ENCODE measurements around the gene STX10. TPM values are rescaled to one million over a fixed set of nuclear protein-coding genes. Genes with fewer than 3 reads are reported as not detected.

The STX10 gene
- total and polyA plus RNA-seq, 2 of the 4 experiments (the other 2 are of a cell fraction), result 64.9 to 82.0 TPM

DNA sequence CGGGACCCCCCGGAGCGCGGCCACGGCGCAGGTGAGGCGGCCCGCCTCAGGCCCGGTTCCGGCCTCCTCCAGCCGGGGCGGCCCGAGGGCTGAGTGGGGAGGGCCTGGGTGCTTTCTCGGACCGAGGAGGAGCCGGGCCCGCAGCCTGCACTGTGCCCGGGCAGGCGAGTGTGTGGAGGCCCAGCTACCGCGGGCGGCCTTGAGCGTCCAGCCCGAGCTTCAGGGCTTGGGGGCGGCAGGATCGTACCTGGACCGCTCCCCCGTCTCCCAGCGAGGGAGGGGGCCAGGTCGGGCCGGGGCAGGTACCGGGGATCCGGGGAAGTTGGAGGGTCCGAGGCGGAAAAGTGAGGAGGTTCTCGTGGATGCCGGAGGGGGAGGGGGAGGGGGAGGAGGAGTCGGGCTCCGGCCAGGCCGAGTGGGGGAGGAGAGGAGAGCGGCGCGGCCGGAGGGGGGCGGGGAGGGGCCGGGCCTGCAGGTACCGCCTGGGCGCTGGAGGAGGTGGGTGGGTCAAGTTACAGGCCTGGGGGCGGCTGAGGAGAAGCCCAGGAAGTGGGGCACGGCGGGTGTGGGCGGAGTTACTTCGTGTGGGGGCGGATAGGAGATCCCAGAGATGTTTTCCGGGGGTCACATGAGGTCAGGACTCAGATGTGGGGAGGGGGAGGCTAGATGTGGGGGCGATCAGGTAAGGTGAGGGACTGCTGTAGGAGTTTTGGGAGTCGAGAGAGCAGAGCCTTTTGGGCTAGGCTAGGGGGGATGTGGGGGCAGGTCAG, 31.6 kb downstream of the STX10 start:
- Histone ChIP-seq H3K23ac (ENCODE audit: low read depth, low read length) (peak overlapping the region; percentile 95; the same call in 1 of the 2 replicates), H3K4ac (ENCODE audit: low read depth, low read length) (peak overlapping the region; percentile 89), H3K4me3 (ENCODE audit: insufficient read depth, low read depth, low read length) (peak overlapping the region; percentile 99), H3K9me3 (ENCODE audit: control insufficient read depth, insufficient read depth, low read length) (no peaks in the 10 kb centered on the region), H4K5ac (ENCODE audit: low read depth, low read length) (peak overlapping the region; percentile 46; the same call in 1 of the 2 replicates), H4K91ac (ENCODE audit: insufficient read depth, low read depth, low read length) (peak overlapping the region; percentile 84), H3K14ac (replicated peaks; ENCODE audit: low read depth, low read length) (peak overlapping the region; percentile 89), H3K36me3 (ENCODE audit: control insufficient read depth, insufficient read depth, low read length) (peaks cover 9% of the 10 kb centered on the region), H4K20me1 (ENCODE audit: insufficient read depth, low read length) (peaks cover 48% of the 10 kb centered on the region), H2AFZ (replicated peaks; ENCODE audit: low read length, poor library complexity) (peak overlapping the region; percentile 87), H3K18ac (ENCODE audit: low read depth, low read length) (peak overlapping the region; percentile 67; the same call in 1 of the 2 replicates), H3K27ac (ENCODE audit: insufficient read depth, low read length) (peak overlapping the region; percentile 97), H2BK20ac (ENCODE audit: low read depth, low read length) (0 out of 2 replicates have a peak overlapping the region, but pooled peaks have one; percentile 35), H3K56ac (ENCODE audit: extremely low read depth, insufficient read depth, low read length) (peak overlapping the region; percentile 12; the same call in 1 of the 2 replicates), H3K9ac (ENCODE audit: low read depth, low read length) (peak overlapping the region; percentile 98), H2AK5ac (ENCODE audit: low read depth, low read length) (peak overlapping the region; percentile 95), H2BK120ac (ENCODE audit: low read depth, low read length) (peak overlapping the region; percentile 37), H4K8ac (ENCODE audit: low read depth in 2 of 2, low read length in 2 of 2) (peak overlapping the region; percentile 40 to 82; a peak in 3 of 4 replicates), H3K4me1 (ENCODE audit: control insufficient read depth, insufficient read depth, low read length) (peaks cover 25% of the 10 kb centered on the region), H3K4me2 (ENCODE audit: low read depth, low read length) (peak overlapping the region; percentile 95), H2BK5ac (ENCODE audit: low read depth, low read length, poor library complexity, severe bottlenecking) (peak overlapping the region; percentile 94), H2AK9ac (replicated peaks; ENCODE audit: low read depth, low read length, poor library complexity) (peak overlapping the region; percentile 99), H3K79me1 (ENCODE audit: low read depth in 1 of 2, low read length in 2 of 2) (peaks cover 0 to 74% of the 10 kb centered on the region in 2 experiments; a peak in 2 of 4 replicates), H3K9me1 (ENCODE audit: insufficient read depth, low read length) (peaks cover 26% of the 10 kb centered on the region), H2BK15ac (ENCODE audit: low read depth, low read length) (0 out of 3 replicates have a peak overlapping the region, but pooled peaks have one; percentile 54), H3K27me3 (ENCODE audit: control insufficient read depth, insufficient read depth, low read length) (no peaks in the 10 kb centered on the region)
- DNase-seq (peak; percentile 31), ATAC-seq (ENCODE audit: low read depth) (peak; percentile 12)
- POLR2A ChIA-PET (ENCODE audit: unreplicated experiment), result interaction anchor here (0.6 to 1.0 kb wide), 2 partner anchors 27 to 370 kb away, joined by 3 to 22 read pairs; no protein-coding TSS in a partner anchor
- CTCF ChIA-PET, result interaction anchor here (0.6 to 1.3 kb wide), 2 partner anchors 31 to 153 kb away, joined by 3 read pairs; partner anchors contain the start of genes IER2 and STX10
- intact Hi-C loops (cut with micrococcal nuclease), result loop anchor here (1.0 to 5.0 kb wide), 2 partner anchors 34 to 144 kb away; no protein-coding TSS in a partner anchor
- in situ Hi-C loops (cut with MboI; ENCODE audit: low sequenced_read_pairs), result no loop called here
- BruUV-seq (replicated peaks), result no TSS peak
- 0% methylated on average over 5 of the region's 57 CpGs; no CpG with 5 or more reads in 1 of the 2 experiments for WGBS, 2 experiments (ENCODE audit: extremely low coverage in 2 of 2, insufficient read length in 1 of 2)
- TF ChIP-seq POLR2A (IDR thresholded peaks at IDR 0.05; ENCODE audit: low read depth, low read length), result 0 out of 2 replicates have a peak, but pooled peaks have one; percentile 14
- TF ChIP-seq CHD1 (IDR thresholded peaks at IDR 0.05; ENCODE audit: low read depth, low read length), result no peak
- no peak for TF ChIP-seq RCOR1 (IDR thresholded peaks at IDR 0.05; ENCODE audit: insufficient replicate concordance, low read length)
- TF ChIP-seq, protein P1, sequence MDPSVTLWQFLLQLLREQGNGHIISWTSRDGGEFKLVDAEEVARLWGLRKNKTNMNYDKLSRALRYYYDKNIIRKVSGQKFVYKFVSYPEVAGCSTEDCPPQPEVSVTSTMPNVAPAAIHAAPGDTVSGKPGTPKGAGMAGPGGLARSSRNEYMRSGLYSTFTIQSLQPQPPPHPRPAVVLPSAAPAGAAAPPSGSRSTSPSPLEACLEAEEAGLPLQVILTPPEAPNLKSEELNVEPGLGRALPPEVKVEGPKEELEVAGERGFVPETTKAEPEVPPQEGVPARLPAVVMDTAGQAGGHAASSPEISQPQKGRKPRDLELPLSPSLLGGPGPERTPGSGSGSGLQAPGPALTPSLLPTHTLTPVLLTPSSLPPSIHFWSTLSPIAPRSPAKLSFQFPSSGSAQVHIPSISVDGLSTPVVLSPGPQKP (IDR thresholded peaks at IDR 0.05; ENCODE audit: borderline replicate concordance, low read depth, low read length), result no peak
- peak; percentile 26; the same call in 1 of the 2 replicates for TF ChIP-seq MAZ (IDR thresholded peaks at IDR 0.05; ENCODE audit: borderline replicate concordance, low read depth, low read length)
- dilution Hi-C loops (cut with HindIII; ENCODE audit: low sequenced_read_pairs, unreplicated experiment), result no loop called here

Data from IMR-90 (cell line).